CD14-positive monocyte (primary cell): ENCODE measurements around the gene CDH2. TPM values are rescaled to one million over a fixed set of nuclear protein-coding genes. Genes with fewer than 3 reads are reported as not detected.

Experiments used
- DNase-seq, 3 donors: peaks; one replicate each; pipeline ENCODE4 v3.0.0-alpha.2; 2011 to 2022
- H2AFZ ChIP-seq: 2 replicates; pipeline ENCODE4 v1.6.0; 2012; ENCODE audit warnings: mild to moderate bottlenecking, low read depth, low read length, inconsistent platforms; ENCODE audit not compliant: insufficient read depth, poor library complexity, severe bottlenecking
- H3K27ac ChIP-seq, 2 donors: 1 replicate in 1 of 2; 2 replicates in 1 of 2; pipeline ENCODE4 v1.5.1; 2012 to 2013; ENCODE audit warnings: low read length in 2 of 2, control low read depth in 1 of 2, inconsistent platforms in 1 of 2, low read depth in 1 of 2, mild to moderate bottlenecking in 1 of 2
- H3K27me3 ChIP-seq, 2 donors: one replicate each; pipeline versions ENCODE4 v1.6.0 to v1.6.1; 2011 to 2013; ENCODE audit warnings: low read length in 2 of 2; ENCODE audit not compliant: control insufficient read depth in 2 of 2, insufficient read depth in 2 of 2
- H3K36me3 ChIP-seq, 2 donors: replicated peaks in 1 of 2; 1 replicate in 1 of 2; 2 replicates in 1 of 2; pipeline versions ENCODE4 v1.5.1 to v1.6.1; 2012 to 2013; ENCODE audit warnings: low read length in 2 of 2, control low read depth in 1 of 2, inconsistent platforms in 1 of 2, mild to moderate bottlenecking in 1 of 2; ENCODE audit not compliant: insufficient read depth in 2 of 2, control insufficient read depth in 1 of 2
- H3K4me1 ChIP-seq, 2 donors: 1 replicate in 1 of 2; 2 replicates in 1 of 2; pipeline versions ENCODE4 v1.5.1 to v1.6.1; 2012 to 2013; ENCODE audit warnings: low read length in 2 of 2, control low read depth in 1 of 2, inconsistent platforms in 1 of 2, mild to moderate bottlenecking in 1 of 2, moderate library complexity in 1 of 2; ENCODE audit not compliant: insufficient read depth in 2 of 2, control insufficient read depth in 1 of 2
- H3K4me2 ChIP-seq: replicated peaks from 2 replicates; pipeline ENCODE3; 2012; ENCODE audit warnings: low read length, moderate library complexity, mild to moderate bottlenecking; ENCODE audit not compliant: poor library complexity, severe bottlenecking; ENCODE audit errors: extremely low read depth
- H3K4me3 ChIP-seq, 3 experiments: fragments of 200-600 bp in 1 of 3; sonication (generic) in 1 of 3; replicated peaks in 1 of 3; 1 replicate in 2 of 3; 2 replicates in 1 of 3; pipeline ENCODE4 v1.5.1; 2011 to 2013; ENCODE audit warnings: low read length in 3 of 3, mild to moderate bottlenecking in 3 of 3, control low read depth in 2 of 3, low read depth in 2 of 3, inconsistent platforms in 1 of 3, moderate library complexity in 1 of 3
- H3K79me2 ChIP-seq: 2 replicates; pipeline ENCODE4 v1.6.0; 2012; ENCODE audit warnings: mild to moderate bottlenecking, control low read depth, inconsistent platforms, low read length, moderate library complexity; ENCODE audit not compliant: insufficient read depth
- H3K9ac ChIP-seq: 2 replicates; pipeline ENCODE4 v1.6.0; 2017; ENCODE audit warnings: low read length, mild to moderate bottlenecking; ENCODE audit not compliant: insufficient read depth, poor library complexity, severe bottlenecking
- H3K9me3 ChIP-seq, 2 donors: replicated peaks in 1 of 2; 1 replicate in 1 of 2; 2 replicates in 1 of 2; pipeline versions ENCODE4 v1.5.1 to v1.6.1; 2012 to 2013; ENCODE audit warnings: low read length in 2 of 2, control low read depth in 1 of 2; ENCODE audit not compliant: control insufficient read depth in 1 of 2, insufficient read depth in 1 of 2
- H4K20me1 ChIP-seq: 2 replicates; pipeline ENCODE4 v1.6.0; 2012; ENCODE audit warnings: mild to moderate bottlenecking, low read length, control low read depth, moderate library complexity; ENCODE audit not compliant: insufficient read depth
- H3K27ac Mint-ChIP-seq, 7 donors: one replicate each; pipeline ENCODE4 v1.8.0; 2020; ENCODE audit warnings: mild to moderate bottlenecking in 7 of 7, mixed read lengths in 7 of 7, moderate library complexity in 6 of 7, inconsistent platforms in 2 of 7
- H3K27me3 Mint-ChIP-seq, 3 donors: one replicate each; pipeline ENCODE4 v1.8.0; 2021 to 2022; ENCODE audit warnings: low read depth in 3 of 3, mild to moderate bottlenecking in 3 of 3, mixed read lengths in 3 of 3, moderate library complexity in 3 of 3, inconsistent platforms in 1 of 3
- H3K36me3 Mint-ChIP-seq, 2 donors: one replicate each; pipeline ENCODE4 v1.8.0; 2020; ENCODE audit warnings: mixed read lengths in 2 of 2, inconsistent platforms in 1 of 2, mild to moderate bottlenecking in 1 of 2
- H3K4me1 Mint-ChIP-seq: one replicate; pipeline ENCODE4 v1.8.0; 2020; ENCODE audit warnings: mild to moderate bottlenecking, mixed read lengths
- H3K4me3 Mint-ChIP-seq, 2 donors: one replicate each; pipeline ENCODE4 v1.8.0; 2020; ENCODE audit warnings: mild to moderate bottlenecking in 2 of 2, mixed read lengths in 2 of 2, moderate library complexity in 1 of 2
- H3K9me3 Mint-ChIP-seq, 7 donors: one replicate each; pipeline ENCODE4 v1.8.0; 2020 to 2022; ENCODE audit warnings: mixed read lengths in 7 of 7, mild to moderate bottlenecking in 6 of 7, moderate library complexity in 6 of 7, inconsistent platforms in 2 of 7
- WGBS: methylation state at CpG from one replicate; pipeline ENCODE4 v1.1.5; 2013; ENCODE audit warnings: missing lambda C conversion rate; ENCODE audit not compliant: insufficient coverage; 5-methylcytosine and 5-hydroxymethylcytosine counted together
- intact Hi-C, 2 donors: fragments of 100-400 bp; cut with micrococcal nuclease; formaldehyde crosslinking; loops; one replicate each; pipeline versions ENCODE4 v1.15.0 to v1.15.1; 2023
- polyA plus RNA-seq, 3 donors: library from polyadenylated mRNA; depleted of rRNA in 1 of 3; unstranded in 2 of 3; stranded (reverse) in 1 of 3; fragments of 300-500 nt in 2 of 3; fragments of >200 nt in 1 of 3; fragmentation: Illumina TruSeq in 2 of 3; gene quantifications; 1 replicate in 2 of 3; 2 replicates in 1 of 3; pipeline ENCODE4 v1.2.3, GENCODE V29; 2012 to 2021
- TF ChIP-seq, protein P1 (sequence below): fragments of 200-600 bp; IDR thresholded peaks from one replicate; pipeline ENCODE4 v1.8.0; 2022; ENCODE audit warnings: antibody characterized with exemption, mild to moderate bottlenecking

The CDH2 gene
- polyA plus RNA-seq, 3 donors: 0.03 to 0.32 (median 0.08) TPM

- H3K4me2 ChIP-seq: no peak overlapping the region
- intact Hi-C loops: no loop called here
- Mint-ChIP-seq H3K9me3 (no peaks in the 10 kb centered on the region), H3K27ac (no peak overlapping the region), H3K36me3 (no peaks in the 10 kb centered on the region), H3K4me3 (no peak overlapping the region), H3K27me3 (no peaks in the 10 kb centered on the region), H3K4me1 (no peaks in the 10 kb centered on the region)
- no peaks in the 10 kb centered on the region for H3K4me1 ChIP-seq
- no peak overlapping the region for H3K27ac ChIP-seq
- H3K36me3 ChIP-seq: no peaks in the 10 kb centered on the region
- H3K9ac ChIP-seq: no peak overlapping the region
- no peaks in the 10 kb centered on the region for H3K79me2 ChIP-seq
- no peak overlapping the region for H3K4me3 ChIP-seq
- no peaks in the 10 kb centered on the region for H3K27me3 ChIP-seq
- TF ChIP-seq, protein P1, sequence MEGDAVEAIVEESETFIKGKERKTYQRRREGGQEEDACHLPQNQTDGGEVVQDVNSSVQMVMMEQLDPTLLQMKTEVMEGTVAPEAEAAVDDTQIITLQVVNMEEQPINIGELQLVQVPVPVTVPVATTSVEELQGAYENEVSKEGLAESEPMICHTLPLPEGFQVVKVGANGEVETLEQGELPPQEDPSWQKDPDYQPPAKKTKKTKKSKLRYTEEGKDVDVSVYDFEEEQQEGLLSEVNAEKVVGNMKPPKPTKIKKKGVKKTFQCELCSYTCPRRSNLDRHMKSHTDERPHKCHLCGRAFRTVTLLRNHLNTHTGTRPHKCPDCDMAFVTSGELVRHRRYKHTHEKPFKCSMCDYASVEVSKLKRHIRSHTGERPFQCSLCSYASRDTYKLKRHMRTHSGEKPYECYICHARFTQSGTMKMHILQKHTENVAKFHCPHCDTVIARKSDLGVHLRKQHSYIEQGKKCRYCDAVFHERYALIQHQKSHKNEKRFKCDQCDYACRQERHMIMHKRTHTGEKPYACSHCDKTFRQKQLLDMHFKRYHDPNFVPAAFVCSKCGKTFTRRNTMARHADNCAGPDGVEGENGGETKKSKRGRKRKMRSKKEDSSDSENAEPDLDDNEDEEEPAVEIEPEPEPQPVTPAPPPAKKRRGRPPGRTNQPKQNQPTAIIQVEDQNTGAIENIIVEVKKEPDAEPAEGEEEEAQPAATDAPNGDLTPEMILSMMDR: no peak
- no peak for DNase-seq
- no peaks in the 10 kb centered on the region for H4K20me1 ChIP-seq
- H2AFZ ChIP-seq: no peak overlapping the region
- no peaks in the 10 kb centered on the region for H3K9me3 ChIP-seq
These were observed 164.6 kb downstream of the CDH2 start for GRCh38 chr18:28012336-28012735.

DNA sequence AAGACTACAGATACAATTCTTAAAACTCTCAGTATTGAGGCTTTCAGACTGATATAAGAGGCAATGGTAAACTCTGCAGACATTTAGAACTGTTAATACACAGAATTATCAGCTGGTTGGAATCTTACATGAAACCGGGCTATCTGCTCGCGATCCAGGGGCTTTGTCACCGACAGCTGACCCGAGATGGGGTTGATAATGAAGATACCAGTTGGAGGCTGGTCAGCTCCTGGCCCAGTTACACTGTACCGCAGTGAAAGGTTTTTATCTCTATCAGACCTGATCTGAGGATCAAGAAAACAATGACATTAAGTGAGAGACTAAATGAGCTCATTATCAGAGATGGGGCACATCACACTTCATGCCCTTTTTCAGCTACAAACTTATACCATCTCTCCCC, 167.3 kb downstream of the CDH2 start:
- Histone ChIP-seq H3K79me2 (no peaks in the 10 kb centered on the region), H3K4me2 (no peak overlapping the region), H3K9me3 (no peaks in the 10 kb centered on the region), H3K27ac (no peak overlapping the region), H3K9ac (no peak overlapping the region), H3K36me3 (no peaks in the 10 kb centered on the region), H2AFZ (no peak overlapping the region), H4K20me1 (no peaks in the 10 kb centered on the region), H3K4me1 (no peaks in the 10 kb centered on the region), H3K27me3 (no peaks in the 10 kb centered on the region), H3K4me3 (no peak overlapping the region)
- intact Hi-C loops: no loop called here
- TF ChIP-seq, protein P1: no peak
- Mint-ChIP-seq H3K27ac (no peak overlapping the region), H3K4me3 (no peak overlapping the region), H3K4me1 (no peaks in the 10 kb centered on the region), H3K9me3 (peaks cover 0 to 1% (median 0%) of the 10 kb centered on the region in 7 donors), H3K27me3 (no peaks in the 10 kb centered on the region), H3K36me3 (no peaks in the 10 kb centered on the region)
- DNase-seq: no peak
- WGBS: 100% methylated on average over 4 of the region's 6 CpGs
